HG03108 (cell line): ENCODE results near the gene SPHKAP.
"Not testable (repeated sequence)": the region's sequence is repeated elsewhere in the genome, so short reads cannot be mapped to it uniquely, and the experiment has no call there.

Experiments used
- ATAC-seq: cut with Tn5 transposase; IDR thresholded peaks from one replicate; pipeline ENCODE4 v1.9.1; 2021; ENCODE audit warnings: moderate library complexity; ENCODE audit not compliant: unreplicated experiment

Gene SPHKAP

GRCh38 chr2:228102949-228103348 is 78.5 kb downstream of the SPHKAP start:
- no peak for ATAC-seq

GRCh38 chr2:228094377-228094921 is 87.0 kb downstream of the SPHKAP start:
- ATAC-seq: no peak

- ATAC-seq: no peak
Measured at GRCh38 chr2:228092056-228092455, 89.4 kb downstream of the SPHKAP start.

GRCh38 chr2:228086561-228086960 is 94.9 kb downstream of the SPHKAP start:
- no peak for ATAC-seq

- ATAC-seq: no peak
Measured at GRCh38 chr2:228084717-228085116, 96.8 kb downstream of the SPHKAP start.

GRCh38 chr2:228083131-228083530 is 98.4 kb downstream of the SPHKAP start:
- ATAC-seq: no peak

GRCh38 chr2:228082571-228082970 is 98.9 kb downstream of the SPHKAP start:
- no peak for ATAC-seq

GRCh38 chr2:228079194-228079593 is 102.3 kb downstream of the SPHKAP start:
- no peak for ATAC-seq

GRCh38 chr2:228076695-228077094 is 104.8 kb downstream of the SPHKAP start:
- not testable (repeated sequence) for ATAC-seq

GRCh38 chr2:228072669-228073068 is 108.8 kb downstream of the SPHKAP start:
- ATAC-seq: no peak

GRCh38 chr2:228067309-228067708 is 114.2 kb downstream of the SPHKAP start:
- no peak for ATAC-seq

GRCh38 chr2:228066126-228066798 is 115.2 kb downstream of the SPHKAP start:
- no peak for ATAC-seq

- no peak for ATAC-seq
Measured at GRCh38 chr2:228065686-228066085, 115.8 kb downstream of the SPHKAP start.

- ATAC-seq: no peak
Measured at GRCh38 chr2:228064796-228065315, 116.6 kb downstream of the SPHKAP start.

GRCh38 chr2:228064024-228064423 is 117.5 kb downstream of the SPHKAP start:
- no peak for ATAC-seq

- no peak for ATAC-seq
Measured at GRCh38 chr2:228063558-228063957, 117.9 kb downstream of the SPHKAP start.

- ATAC-seq: no peak
Measured at GRCh38 chr2:228059735-228060134, 121.8 kb downstream of the SPHKAP start.

GRCh38 chr2:228056293-228057097 is 125.0 kb downstream of the SPHKAP start:
- ATAC-seq: no peak

GRCh38 chr2:228048838-228049490 is 132.5 kb downstream of the SPHKAP start:
- no peak for ATAC-seq

GRCh38 chr2:228040995-228041394 is 140.5 kb downstream of the SPHKAP start:
- ATAC-seq: no peak
